ENCODE data around the gene MRPL20.
"Not testable (repeated sequence)": the region's sequence is repeated elsewhere in the genome, so short reads cannot be mapped to it uniquely, and the experiment has no call there.

The MRPL20 gene

GRCh38 chr1:1428967-1429366, 21.9 kb upstream of the MRPL20 start:
- H3K27me3 ChIP-seq (ENCODE audit: control insufficient read depth, insufficient read depth, low read length); H3K9me3 ChIP-seq (replicated peaks; ENCODE audit: low read length); H3K4me3 ChIP-seq (ENCODE audit: low read length); H3K36me3 ChIP-seq (ENCODE audit: insufficient read depth, low read length); H3K4me2 ChIP-seq (ENCODE audit: low read length); H3K9ac ChIP-seq (ENCODE audit: low read depth, low read length): not testable (repeated sequence)
- peaks cover 33% of the 10 kb centered on the region for H3K4me1 ChIP-seq (ENCODE audit: control insufficient read depth, insufficient read depth, low read length)

DNA sequence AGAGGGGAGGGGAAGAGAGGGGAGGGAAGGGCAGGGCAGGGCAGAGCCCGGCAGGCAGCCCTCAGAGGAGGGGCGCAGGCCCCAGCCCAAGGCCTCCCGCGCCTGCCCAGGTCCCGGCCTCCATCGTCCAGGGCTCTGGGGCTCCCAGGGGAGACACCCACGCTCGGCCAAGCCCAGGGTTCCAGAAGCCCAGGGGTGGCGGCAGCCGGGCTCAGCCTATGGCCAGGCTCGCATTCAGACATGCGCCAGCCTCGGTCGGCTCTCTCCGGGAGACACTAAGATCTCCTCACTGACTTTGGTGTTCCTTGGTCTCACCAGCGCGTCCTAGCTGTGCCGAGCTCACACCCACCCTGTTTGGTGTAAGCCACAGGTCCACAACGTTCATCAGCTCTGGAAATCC, 21.1 kb upstream of the MRPL20 start:
- Histone ChIP-seq H3K4me3 (ENCODE audit: low read length) (no peak overlapping the region), H3K9me3 (replicated peaks; ENCODE audit: low read length) (no peaks in the 10 kb centered on the region), H3K27me3 (ENCODE audit: control insufficient read depth, insufficient read depth, low read length) (no peaks in the 10 kb centered on the region), H3K4me2 (ENCODE audit: low read length) (no peak overlapping the region), H3K9ac (ENCODE audit: low read depth, low read length) (no peak overlapping the region), H3K36me3 (ENCODE audit: insufficient read depth, low read length) (no peaks in the 10 kb centered on the region), H3K4me1 (ENCODE audit: control insufficient read depth, insufficient read depth, low read length) (peaks cover 25% of the 10 kb centered on the region)

GRCh38 chr1:1427820-1428148, 20.7 kb upstream of the MRPL20 start:
- Histone ChIP-seq H3K27me3 (ENCODE audit: control insufficient read depth, insufficient read depth, low read length) (no peaks in the 10 kb centered on the region), H3K9me3 (replicated peaks; ENCODE audit: low read length) (no peaks in the 10 kb centered on the region), H3K36me3 (ENCODE audit: insufficient read depth, low read length) (no peaks in the 10 kb centered on the region), H3K4me3 (ENCODE audit: low read length) (peak overlapping the region; percentile 47), H3K4me2 (ENCODE audit: low read length) (peak overlapping the region; percentile 63), H3K9ac (ENCODE audit: low read depth, low read length) (no peak overlapping the region), H3K4me1 (ENCODE audit: control insufficient read depth, insufficient read depth, low read length) (peaks cover 22% of the 10 kb centered on the region)

DNA sequence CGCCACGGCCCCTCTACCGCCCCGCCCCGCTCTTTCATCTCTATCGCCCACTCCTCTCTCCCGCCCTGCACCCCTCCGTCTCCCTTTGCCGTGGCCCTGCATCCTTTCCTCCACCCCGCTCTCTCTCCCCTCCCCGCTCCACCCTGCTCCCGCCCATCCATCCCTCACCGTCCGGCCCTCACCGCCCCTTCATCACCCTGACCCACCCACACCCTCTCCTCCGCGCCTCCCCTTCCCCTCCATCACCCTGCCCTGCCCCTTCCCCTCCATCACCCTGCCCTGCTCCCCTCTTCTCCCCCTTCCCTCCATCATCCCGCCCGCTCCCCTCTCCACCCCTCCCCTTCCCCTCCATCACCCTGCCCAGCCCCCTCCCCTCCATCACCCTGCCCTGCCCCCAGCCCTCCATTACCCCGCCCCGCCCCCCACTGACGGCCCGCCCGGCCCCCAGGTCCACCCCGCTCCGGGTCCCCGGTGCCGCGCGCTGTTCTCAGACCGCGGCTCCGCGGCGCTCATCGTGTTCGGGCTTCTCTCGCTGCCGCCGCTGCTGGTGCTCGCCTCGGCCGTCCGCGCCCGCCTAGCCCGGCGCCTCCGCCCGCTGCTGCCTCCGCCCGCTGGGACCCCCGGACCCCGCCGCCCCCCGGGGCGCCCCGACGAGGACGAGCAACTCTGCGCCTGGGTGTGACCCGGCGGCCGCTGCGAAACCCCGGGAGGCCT, 20.2 kb upstream of the MRPL20 start:
- peak overlapping the region; percentile 47 for H3K4me3 ChIP-seq (ENCODE audit: low read length)

DNA sequence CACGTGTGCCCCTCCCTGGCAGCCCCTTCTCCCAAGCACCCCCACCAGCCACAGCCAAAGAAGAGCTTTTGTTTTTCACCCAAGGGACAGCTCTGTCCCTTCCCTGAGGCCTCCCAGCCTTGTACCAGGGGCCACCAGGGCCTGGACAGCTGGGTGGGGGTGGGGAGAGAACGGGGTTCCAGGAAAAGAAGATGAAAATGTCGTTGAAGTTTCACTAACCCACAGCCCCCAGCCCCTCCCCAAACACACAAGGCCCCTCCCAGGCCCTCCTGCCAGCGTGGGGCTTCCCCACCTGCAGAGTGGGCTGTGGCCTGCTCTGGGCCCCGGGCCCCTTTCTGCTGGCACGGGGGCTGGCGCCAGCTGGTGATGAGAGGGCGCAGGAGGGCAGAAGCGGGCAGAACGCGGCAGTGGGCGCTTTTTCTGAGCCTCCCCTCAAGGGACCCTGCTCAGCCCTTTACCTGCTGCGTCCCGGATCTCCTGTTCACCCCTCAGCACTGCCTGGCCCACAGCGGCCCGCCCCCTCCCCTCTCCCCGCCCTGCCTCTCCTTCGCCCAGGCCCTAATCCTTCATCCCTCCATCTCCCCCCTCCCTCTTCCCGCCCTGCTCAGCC, 19.5 kb upstream of the MRPL20 start:
- H3K36me3 ChIP-seq (ENCODE audit: insufficient read depth, low read length) = no peaks in the 10 kb centered on the region
- H3K4me1 ChIP-seq (ENCODE audit: control insufficient read depth, insufficient read depth, low read length) = peaks cover 12% of the 10 kb centered on the region
- no peaks in the 10 kb centered on the region for H3K27me3 ChIP-seq (ENCODE audit: control insufficient read depth, insufficient read depth, low read length)
- H3K9ac ChIP-seq (ENCODE audit: low read depth, low read length) = no peak overlapping the region
- H3K4me3 ChIP-seq (ENCODE audit: low read length) = no peak overlapping the region
- no peak overlapping the region for H3K4me2 ChIP-seq (ENCODE audit: low read length)
- no peaks in the 10 kb centered on the region for H3K9me3 ChIP-seq (replicated peaks; ENCODE audit: low read length)

More for the DNA sequence above, 20.2 kb upstream of the MRPL20 start:
- peaks cover 18% of the 10 kb centered on the region for H3K4me1 ChIP-seq (ENCODE audit: control insufficient read depth, insufficient read depth, low read length)
- H3K9me3 ChIP-seq (replicated peaks; ENCODE audit: low read length) = no peaks in the 10 kb centered on the region
- no peaks in the 10 kb centered on the region for H3K27me3 ChIP-seq (ENCODE audit: control insufficient read depth, insufficient read depth, low read length)
- peak overlapping the region; percentile 63 for H3K4me2 ChIP-seq (ENCODE audit: low read length)
- H3K36me3 ChIP-seq (ENCODE audit: insufficient read depth, low read length) = no peaks in the 10 kb centered on the region
- H3K9ac ChIP-seq (ENCODE audit: low read depth, low read length) = no peak overlapping the region

GRCh38 chr1:1425753-1426495, 18.8 kb upstream of the MRPL20 start:
- peaks cover 9% of the 10 kb centered on the region for H3K4me1 ChIP-seq (ENCODE audit: control insufficient read depth, insufficient read depth, low read length)
- no peaks in the 10 kb centered on the region for H3K27me3 ChIP-seq (ENCODE audit: control insufficient read depth, insufficient read depth, low read length)
- no peak overlapping the region for H3K9ac ChIP-seq (ENCODE audit: low read depth, low read length)

DNA sequence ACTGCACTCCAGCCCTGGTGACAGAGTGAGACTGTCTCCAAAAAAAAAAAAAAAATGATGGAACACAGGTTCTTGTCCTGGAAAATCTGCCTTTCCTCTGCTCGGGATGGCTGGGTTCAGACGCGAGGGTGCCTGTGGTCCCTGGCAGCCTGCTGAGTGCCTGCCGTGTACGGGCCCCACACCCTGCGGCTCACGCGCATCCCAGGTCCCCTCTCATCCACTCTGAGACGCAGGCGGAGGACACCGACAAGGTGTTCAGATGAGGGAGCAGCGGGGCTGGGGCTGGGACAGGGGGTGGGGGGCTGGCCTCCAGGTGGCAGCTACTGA, 18.3 kb upstream of the MRPL20 start:
- Histone ChIP-seq H3K4me1 (ENCODE audit: control insufficient read depth, insufficient read depth, low read length) (peaks cover 5% of the 10 kb centered on the region), H3K27me3 (ENCODE audit: control insufficient read depth, insufficient read depth, low read length) (no peaks in the 10 kb centered on the region), H3K36me3 (ENCODE audit: insufficient read depth, low read length) (no peaks in the 10 kb centered on the region), H3K4me2 (ENCODE audit: low read length) (no peak overlapping the region), H3K4me3 (ENCODE audit: low read length) (no peak overlapping the region), H3K9me3 (replicated peaks; ENCODE audit: low read length) (no peaks in the 10 kb centered on the region), H3K9ac (ENCODE audit: low read depth, low read length) (no peak overlapping the region)

More at GRCh38 chr1:1425753-1426495, 18.8 kb upstream of the MRPL20 start:
- Histone ChIP-seq H3K36me3 (ENCODE audit: insufficient read depth, low read length) (no peaks in the 10 kb centered on the region), H3K4me2 (ENCODE audit: low read length) (no peak overlapping the region), H3K9me3 (replicated peaks; ENCODE audit: low read length) (no peaks in the 10 kb centered on the region), H3K4me3 (ENCODE audit: low read length) (no peak overlapping the region)

- Histone ChIP-seq H3K4me2 (ENCODE audit: low read length) (no peak overlapping the region), H3K9ac (ENCODE audit: low read depth, low read length) (no peak overlapping the region), H3K4me3 (ENCODE audit: low read length) (no peak overlapping the region), H3K4me1 (ENCODE audit: control insufficient read depth, insufficient read depth, low read length) (no peaks in the 10 kb centered on the region), H3K36me3 (ENCODE audit: insufficient read depth, low read length) (no peaks in the 10 kb centered on the region), H3K27me3 (ENCODE audit: control insufficient read depth, insufficient read depth, low read length) (no peaks in the 10 kb centered on the region), H3K9me3 (replicated peaks; ENCODE audit: low read length) (no peaks in the 10 kb centered on the region)
Measured at GRCh38 chr1:1424707-1425106, 17.6 kb upstream of the MRPL20 start.

DNA sequence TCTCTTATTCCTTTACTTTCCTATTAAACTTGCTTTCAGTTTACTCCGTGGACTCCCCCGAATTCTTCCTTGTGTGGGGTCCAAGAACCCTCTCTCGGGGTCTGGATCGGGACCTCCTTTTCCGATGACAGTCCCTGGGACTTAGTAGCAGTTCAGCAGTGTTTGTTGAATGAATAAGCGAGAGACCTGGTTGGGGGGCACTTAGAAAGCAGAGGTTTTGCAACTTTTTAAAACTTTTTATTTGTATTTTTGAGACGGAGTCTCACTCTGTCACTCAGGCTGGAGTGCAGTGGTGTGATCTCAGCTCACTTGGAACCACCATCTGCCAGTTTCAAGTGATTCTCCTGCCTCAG, 16.1 kb upstream of the MRPL20 start:
- no peaks in the 10 kb centered on the region for H3K27me3 ChIP-seq (ENCODE audit: control insufficient read depth, insufficient read depth, low read length)

GRCh38 chr1:1422465-1423244, 15.6 kb upstream of the MRPL20 start:
- no peak overlapping the region for H3K4me3 ChIP-seq (ENCODE audit: low read length)
- no peak overlapping the region for H3K4me2 ChIP-seq (ENCODE audit: low read length)
- no peak overlapping the region for H3K9ac ChIP-seq (ENCODE audit: low read depth, low read length)
- H3K36me3 ChIP-seq (ENCODE audit: insufficient read depth, low read length) = no peaks in the 10 kb centered on the region
- no peaks in the 10 kb centered on the region for H3K9me3 ChIP-seq (replicated peaks; ENCODE audit: low read length)
- H3K4me1 ChIP-seq (ENCODE audit: control insufficient read depth, insufficient read depth, low read length) = no peaks in the 10 kb centered on the region
- H3K27me3 ChIP-seq (ENCODE audit: control insufficient read depth, insufficient read depth, low read length) = no peaks in the 10 kb centered on the region

More for the DNA sequence above, 16.1 kb upstream of the MRPL20 start:
- Histone ChIP-seq H3K4me2 (ENCODE audit: low read length) (no peak overlapping the region), H3K9me3 (replicated peaks; ENCODE audit: low read length) (no peaks in the 10 kb centered on the region), H3K4me3 (ENCODE audit: low read length) (no peak overlapping the region), H3K9ac (ENCODE audit: low read depth, low read length) (no peak overlapping the region), H3K36me3 (ENCODE audit: insufficient read depth, low read length) (no peaks in the 10 kb centered on the region), H3K4me1 (ENCODE audit: control insufficient read depth, insufficient read depth, low read length) (no peaks in the 10 kb centered on the region)

DNA sequence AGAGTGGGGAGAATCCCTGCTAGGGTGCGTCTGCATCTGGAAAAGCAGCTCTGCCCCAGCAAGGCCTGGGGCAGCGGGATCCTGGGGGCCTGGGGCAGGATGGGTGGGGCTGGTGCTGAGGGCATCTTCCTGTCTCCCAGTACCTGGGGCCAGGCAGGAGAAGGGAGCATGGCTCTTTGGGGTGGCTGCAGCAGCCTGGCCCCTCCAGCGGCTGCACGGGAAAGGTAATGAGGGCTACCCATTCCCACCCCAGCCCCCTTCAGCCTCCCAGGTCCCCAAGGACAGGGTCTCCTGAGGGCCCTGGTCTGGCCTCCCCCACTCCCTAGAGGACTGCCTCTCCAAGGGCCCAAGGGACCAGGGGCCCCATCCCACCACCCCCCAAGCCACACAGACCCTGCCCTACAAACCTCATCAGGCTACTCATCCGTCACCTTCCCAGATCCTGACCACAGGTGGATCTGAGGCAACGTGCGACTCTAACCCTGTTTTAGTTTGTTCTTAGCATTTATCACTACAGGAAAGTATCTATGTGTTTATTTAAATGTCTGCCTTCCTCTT, 14.9 kb upstream of the MRPL20 start:
- Histone ChIP-seq H3K4me2 (ENCODE audit: low read length) (no peak overlapping the region), H3K36me3 (ENCODE audit: insufficient read depth, low read length) (no peaks in the 10 kb centered on the region), H3K27me3 (ENCODE audit: control insufficient read depth, insufficient read depth, low read length) (no peaks in the 10 kb centered on the region), H3K4me3 (ENCODE audit: low read length) (no peak overlapping the region), H3K4me1 (ENCODE audit: control insufficient read depth, insufficient read depth, low read length) (no peaks in the 10 kb centered on the region), H3K9ac (ENCODE audit: low read depth, low read length) (no peak overlapping the region), H3K9me3 (replicated peaks; ENCODE audit: low read length) (no peaks in the 10 kb centered on the region)

Data from skeletal muscle satellite cell (primary cell).